ENCODE data around the gene FSD2.

DNA sequence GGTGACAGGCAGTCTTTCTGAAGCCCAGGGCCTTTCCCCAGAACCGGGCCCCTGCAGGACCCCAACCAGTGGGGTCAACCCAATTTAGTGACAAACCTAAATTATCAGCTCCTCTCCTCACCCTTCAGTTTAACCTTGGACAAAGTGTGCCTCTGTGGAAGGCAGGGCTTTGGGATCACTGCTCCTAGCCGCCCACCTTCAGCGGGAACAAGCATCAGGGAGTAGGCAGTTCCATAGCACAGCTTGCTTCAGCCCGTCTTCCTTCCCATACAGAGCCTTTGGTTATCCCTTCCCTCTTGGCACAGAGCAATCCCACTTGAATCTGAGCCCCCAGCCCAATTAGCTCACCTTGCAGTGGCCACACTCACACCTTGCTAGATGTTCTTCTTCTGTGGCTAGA lies 90.9 kb downstream of the FSD2 start:
- no peak for TF ChIP-seq CTCF (IDR thresholded peaks at IDR 0.05; ENCODE audit: low read length)
- no peak for TF ChIP-seq EZH2 (IDR thresholded peaks at IDR 0.05; ENCODE audit: borderline replicate concordance, low read length)
